ENCODE data around the gene SCN1A. TPM values are rescaled to one million over a fixed set of nuclear protein-coding genes. Genes with fewer than 3 reads are reported as not detected.

Gene SCN1A
- total and polyA plus RNA-seq, 2 of the 13 experiments (the other 11 are each of a cell fraction or from before 2014, with no cell fraction given) = 19.9 to 39.4 TPM

DNA sequence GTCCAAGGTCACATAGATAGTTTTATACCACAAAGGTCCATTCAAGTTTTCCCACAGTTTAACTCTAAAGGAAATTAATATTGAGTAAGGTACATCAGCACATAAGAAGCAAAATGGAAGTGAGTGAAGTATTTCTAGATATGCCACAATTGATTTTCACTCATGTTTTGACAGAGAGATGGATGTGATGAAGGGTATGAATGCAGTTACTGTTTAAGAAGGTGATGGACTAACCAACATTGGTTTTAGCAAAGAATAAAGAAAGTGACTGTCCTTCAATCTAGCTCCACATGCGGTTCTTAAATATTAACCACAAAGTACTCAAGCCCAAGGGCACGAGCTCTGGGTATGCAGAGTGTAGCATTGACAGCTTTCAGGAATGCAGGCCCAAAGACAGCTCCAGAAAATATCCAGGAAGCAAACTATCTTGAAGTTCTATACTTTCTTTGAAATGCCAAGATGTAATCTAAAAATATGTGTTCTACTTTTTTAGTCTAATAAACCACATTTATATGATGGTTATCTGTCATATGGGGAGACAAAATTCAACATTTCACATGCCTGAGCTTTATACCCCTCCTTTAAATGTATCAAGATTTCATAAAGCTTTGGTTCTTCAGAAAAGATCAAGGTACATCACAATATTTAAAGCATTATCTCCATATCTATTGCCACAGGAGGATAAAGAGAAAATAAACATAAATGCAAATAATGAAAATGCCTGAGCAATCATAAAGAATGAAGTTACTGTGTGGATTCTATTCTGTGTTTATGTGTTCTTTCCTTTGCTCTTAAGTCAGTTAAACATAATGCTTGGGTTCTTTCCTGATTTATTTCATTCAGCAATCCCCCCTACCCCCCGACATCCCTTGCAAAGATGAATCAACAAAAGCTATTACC is 6.7 kb upstream of the SCN1A start (continued):
- TF ChIP-seq KLF6 (CRISPR knock-in tag; IDR thresholded peaks at IDR 0.05) (no peak; the same call in 1 of the 2 replicates), ARHGAP35 (CRISPR knock-in tag; IDR thresholded peaks at IDR 0.05; ENCODE audit: borderline replicate concordance) (no peak), ZC3H4 (CRISPR knock-in tag; IDR thresholded peaks at IDR 0.05; ENCODE audit: borderline replicate concordance) (no peak), HIVEP1 (CRISPR knock-in tag; IDR thresholded peaks at IDR 0.05) (no peak), ZBTB7B (CRISPR knock-in tag; IDR thresholded peaks at IDR 0.05) (no peak), MTA3 (CRISPR knock-in tag; IDR thresholded peaks at IDR 0.05) (no peak), SAP130 (CRISPR knock-in tag; IDR thresholded peaks at IDR 0.05; ENCODE audit: low read depth) (peak; percentile 86), HOXA3 (CRISPR knock-in tag; IDR thresholded peaks at IDR 0.05) (peak; percentile 61), ZNF180 (CRISPR knock-in tag; IDR thresholded peaks at IDR 0.05; ENCODE audit: borderline replicate concordance, low read depth) (no peak), ZSCAN22 (CRISPR knock-in tag; IDR thresholded peaks at IDR 0.05) (no peak), CEBPG (CRISPR knock-in tag; IDR thresholded peaks at IDR 0.05) (peak; percentile 85), RFXAP (CRISPR knock-in tag; IDR thresholded peaks at IDR 0.05; ENCODE audit: borderline replicate concordance) (no peak), FOXO1 (CRISPR knock-in tag; IDR thresholded peaks at IDR 0.05) (peak; percentile 85), ZNF780A (CRISPR knock-in tag; IDR thresholded peaks at IDR 0.05) (no peak)
- TF ChIP-seq, protein P1, sequence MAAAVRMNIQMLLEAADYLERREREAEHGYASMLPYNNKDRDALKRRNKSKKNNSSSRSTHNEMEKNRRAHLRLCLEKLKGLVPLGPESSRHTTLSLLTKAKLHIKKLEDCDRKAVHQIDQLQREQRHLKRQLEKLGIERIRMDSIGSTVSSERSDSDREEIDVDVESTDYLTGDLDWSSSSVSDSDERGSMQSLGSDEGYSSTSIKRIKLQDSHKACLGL (CRISPR knock-in tag; IDR thresholded peaks at IDR 0.05) = no peak
- TF ChIP-seq, protein P2, sequence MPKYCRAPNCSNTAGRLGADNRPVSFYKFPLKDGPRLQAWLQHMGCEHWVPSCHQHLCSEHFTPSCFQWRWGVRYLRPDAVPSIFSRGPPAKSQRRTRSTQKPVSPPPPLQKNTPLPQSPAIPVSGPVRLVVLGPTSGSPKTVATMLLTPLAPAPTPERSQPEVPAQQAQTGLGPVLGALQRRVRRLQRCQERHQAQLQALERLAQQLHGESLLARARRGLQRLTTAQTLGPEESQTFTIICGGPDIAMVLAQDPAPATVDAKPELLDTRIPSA (CRISPR knock-in tag; IDR thresholded peaks at IDR 0.05; ENCODE audit: borderline replicate concordance) = no peak
- TF ChIP-seq, protein P3, sequence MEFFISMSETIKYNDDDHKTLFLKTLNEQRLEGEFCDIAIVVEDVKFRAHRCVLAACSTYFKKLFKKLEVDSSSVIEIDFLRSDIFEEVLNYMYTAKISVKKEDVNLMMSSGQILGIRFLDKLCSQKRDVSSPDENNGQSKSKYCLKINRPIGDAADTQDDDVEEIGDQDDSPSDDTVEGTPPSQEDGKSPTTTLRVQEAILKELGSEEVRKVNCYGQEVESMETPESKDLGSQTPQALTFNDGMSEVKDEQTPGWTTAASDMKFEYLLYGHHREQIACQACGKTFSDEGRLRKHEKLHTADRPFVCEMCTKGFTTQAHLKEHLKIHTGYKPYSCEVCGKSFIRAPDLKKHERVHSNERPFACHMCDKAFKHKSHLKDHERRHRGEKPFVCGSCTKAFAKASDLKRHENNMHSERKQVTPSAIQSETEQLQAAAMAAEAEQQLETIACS (CRISPR knock-in tag; IDR thresholded peaks at IDR 0.05) = no peak
- TF ChIP-seq, protein P4, sequence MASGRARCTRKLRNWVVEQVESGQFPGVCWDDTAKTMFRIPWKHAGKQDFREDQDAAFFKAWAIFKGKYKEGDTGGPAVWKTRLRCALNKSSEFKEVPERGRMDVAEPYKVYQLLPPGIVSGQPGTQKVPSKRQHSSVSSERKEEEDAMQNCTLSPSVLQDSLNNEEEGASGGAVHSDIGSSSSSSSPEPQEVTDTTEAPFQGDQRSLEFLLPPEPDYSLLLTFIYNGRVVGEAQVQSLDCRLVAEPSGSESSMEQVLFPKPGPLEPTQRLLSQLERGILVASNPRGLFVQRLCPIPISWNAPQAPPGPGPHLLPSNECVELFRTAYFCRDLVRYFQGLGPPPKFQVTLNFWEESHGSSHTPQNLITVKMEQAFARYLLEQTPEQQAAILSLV (CRISPR knock-in tag; IDR thresholded peaks at IDR 0.05; ENCODE audit: borderline replicate concordance) = no peak
- TF ChIP-seq, protein P5, sequence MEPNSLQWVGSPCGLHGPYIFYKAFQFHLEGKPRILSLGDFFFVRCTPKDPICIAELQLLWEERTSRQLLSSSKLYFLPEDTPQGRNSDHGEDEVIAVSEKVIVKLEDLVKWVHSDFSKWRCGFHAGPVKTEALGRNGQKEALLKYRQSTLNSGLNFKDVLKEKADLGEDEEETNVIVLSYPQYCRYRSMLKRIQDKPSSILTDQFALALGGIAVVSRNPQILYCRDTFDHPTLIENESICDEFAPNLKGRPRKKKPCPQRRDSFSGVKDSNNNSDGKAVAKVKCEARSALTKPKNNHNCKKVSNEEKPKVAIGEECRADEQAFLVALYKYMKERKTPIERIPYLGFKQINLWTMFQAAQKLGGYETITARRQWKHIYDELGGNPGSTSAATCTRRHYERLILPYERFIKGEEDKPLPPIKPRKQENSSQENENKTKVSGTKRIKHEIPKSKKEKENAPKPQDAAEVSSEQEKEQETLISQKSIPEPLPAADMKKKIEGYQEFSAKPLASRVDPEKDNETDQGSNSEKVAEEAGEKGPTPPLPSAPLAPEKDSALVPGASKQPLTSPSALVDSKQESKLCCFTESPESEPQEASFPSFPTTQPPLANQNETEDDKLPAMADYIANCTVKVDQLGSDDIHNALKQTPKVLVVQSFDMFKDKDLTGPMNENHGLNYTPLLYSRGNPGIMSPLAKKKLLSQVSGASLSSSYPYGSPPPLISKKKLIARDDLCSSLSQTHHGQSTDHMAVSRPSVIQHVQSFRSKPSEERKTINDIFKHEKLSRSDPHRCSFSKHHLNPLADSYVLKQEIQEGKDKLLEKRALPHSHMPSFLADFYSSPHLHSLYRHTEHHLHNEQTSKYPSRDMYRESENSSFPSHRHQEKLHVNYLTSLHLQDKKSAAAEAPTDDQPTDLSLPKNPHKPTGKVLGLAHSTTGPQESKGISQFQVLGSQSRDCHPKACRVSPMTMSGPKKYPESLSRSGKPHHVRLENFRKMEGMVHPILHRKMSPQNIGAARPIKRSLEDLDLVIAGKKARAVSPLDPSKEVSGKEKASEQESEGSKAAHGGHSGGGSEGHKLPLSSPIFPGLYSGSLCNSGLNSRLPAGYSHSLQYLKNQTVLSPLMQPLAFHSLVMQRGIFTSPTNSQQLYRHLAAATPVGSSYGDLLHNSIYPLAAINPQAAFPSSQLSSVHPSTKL (CRISPR knock-in tag; IDR thresholded peaks at IDR 0.05) = peak; percentile 98
- TF ChIP-seq, protein P6, sequence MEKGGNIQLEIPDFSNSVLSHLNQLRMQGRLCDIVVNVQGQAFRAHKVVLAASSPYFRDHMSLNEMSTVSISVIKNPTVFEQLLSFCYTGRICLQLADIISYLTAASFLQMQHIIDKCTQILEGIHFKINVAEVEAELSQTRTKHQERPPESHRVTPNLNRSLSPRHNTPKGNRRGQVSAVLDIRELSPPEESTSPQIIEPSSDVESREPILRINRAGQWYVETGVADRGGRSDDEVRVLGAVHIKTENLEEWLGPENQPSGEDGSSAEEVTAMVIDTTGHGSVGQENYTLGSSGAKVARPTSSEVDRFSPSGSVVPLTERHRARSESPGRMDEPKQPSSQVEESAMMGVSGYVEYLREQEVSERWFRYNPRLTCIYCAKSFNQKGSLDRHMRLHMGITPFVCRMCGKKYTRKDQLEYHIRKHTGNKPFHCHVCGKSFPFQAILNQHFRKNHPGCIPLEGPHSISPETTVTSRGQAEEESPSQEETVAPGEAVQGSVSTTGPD (CRISPR knock-in tag; IDR thresholded peaks at IDR 0.05) = no peak
